C4-2B (cell line): ENCODE results near the gene PRSS22.

Source experiments
- CTCF ChIP-seq: fragments of 450-650 bp; conservative IDR thresholded peaks from 2 replicates; pipeline ENCODE4 v1.5.1; 2017; ENCODE audit warnings: mild to moderate bottlenecking
- ZFX ChIP-seq: fragments of 450-650 bp; IDR thresholded peaks from 2 replicates; pipeline ENCODE4 v1.6.1; 2017

- TF ChIP-seq CTCF, result no peak
- no peak for TF ChIP-seq ZFX
These were observed 42.6 kb downstream of the PRSS22 start for GRCh38 chr16:2815299-2815771.
